ENCODE results near the gene PHF21B. TPM values are rescaled to one million over a fixed set of nuclear protein-coding genes. Genes with fewer than 3 reads are reported as not detected.

The PHF21B gene
- total RNA-seq (10 to 100 TPM; 19.0 to 37.9 TPM), polyA plus RNA-seq (ENCODE audit: insufficient read depth, low read depth, low replicate concordance) (8.5 TPM)
- long read RNA-seq, donor 1, result 0 reads
- long read RNA-seq, donor 2, result 0 reads

DNA sequence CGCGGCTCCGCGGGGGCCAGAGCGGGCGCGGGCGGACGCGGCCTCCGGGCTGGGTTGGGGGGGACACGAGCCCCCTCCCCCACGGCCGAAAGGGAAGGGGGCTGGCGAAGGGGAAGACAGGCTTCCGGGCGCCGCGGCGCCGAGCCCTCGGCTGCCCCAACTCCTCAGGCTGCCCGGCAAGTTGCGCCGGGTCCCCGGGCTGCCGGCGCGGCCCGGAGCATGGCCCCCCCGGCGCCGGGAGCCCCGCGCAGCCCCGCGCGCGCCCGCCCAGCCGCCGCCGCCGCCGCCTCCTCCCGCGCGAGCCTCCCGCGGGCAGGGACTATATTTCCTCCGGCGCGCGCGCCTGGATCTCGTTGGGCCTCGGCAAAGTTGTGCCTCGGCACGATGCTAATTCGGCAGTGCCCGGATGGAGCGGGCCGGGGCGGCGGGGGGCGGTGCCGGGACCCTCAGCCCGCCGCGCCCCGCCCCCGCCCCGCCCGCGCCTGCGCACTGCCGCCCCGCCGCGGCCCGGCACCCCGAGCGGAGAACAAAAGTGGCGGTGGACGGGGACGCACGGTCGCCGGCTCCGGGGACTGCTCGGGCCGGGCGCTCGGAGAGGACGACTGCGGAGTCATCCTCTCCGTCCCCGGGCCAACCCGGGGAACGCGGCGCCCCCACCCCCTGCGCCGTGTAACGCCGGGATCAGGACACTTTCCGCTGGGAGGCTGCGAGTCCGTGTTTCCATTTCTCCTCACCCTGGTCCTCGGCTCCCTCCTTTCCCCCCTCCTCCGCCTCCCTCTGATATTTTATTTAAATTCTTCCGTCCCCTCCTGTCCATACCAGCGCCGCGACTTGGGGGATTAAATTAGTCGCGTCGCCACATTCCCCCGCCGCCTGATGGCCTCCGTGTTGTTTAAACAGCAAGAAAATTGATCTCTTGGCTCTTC lies at the start of gene PHF21B:
TSS of gene PHF21B (minus strand) at position 400 of the 926 bp plus-strand sequence. CDS start 456 bp downstream, outside the sequence.
- Histone ChIP-seq H3K4me1 (peaks cover 16% of the 10 kb centered on the region), H3K4me3 (peak within 1 kb of the TSS; percentile 69 to 78), H3K9me3 (no peaks in the 10 kb centered on the region), H3K27ac (peak within 1 kb of the TSS; percentile 76 to 79), H3K36me3 (ENCODE audit: low read depth, missing control alignments) (no peaks in the 10 kb centered on the region), H3K27me3 (no peaks in the 10 kb centered on the region)
- intact Hi-C loops (cut with DNase I; ENCODE audit: low total_unique reads), result no loop called here
- WGBS, 2 donors, result 0 to 1% methylated on average over 15 to 78 of the region's 121 CpGs
- no peak for TF ChIP-seq POLR2A (IDR thresholded peaks at IDR 0.05)
- TF ChIP-seq, protein P1, sequence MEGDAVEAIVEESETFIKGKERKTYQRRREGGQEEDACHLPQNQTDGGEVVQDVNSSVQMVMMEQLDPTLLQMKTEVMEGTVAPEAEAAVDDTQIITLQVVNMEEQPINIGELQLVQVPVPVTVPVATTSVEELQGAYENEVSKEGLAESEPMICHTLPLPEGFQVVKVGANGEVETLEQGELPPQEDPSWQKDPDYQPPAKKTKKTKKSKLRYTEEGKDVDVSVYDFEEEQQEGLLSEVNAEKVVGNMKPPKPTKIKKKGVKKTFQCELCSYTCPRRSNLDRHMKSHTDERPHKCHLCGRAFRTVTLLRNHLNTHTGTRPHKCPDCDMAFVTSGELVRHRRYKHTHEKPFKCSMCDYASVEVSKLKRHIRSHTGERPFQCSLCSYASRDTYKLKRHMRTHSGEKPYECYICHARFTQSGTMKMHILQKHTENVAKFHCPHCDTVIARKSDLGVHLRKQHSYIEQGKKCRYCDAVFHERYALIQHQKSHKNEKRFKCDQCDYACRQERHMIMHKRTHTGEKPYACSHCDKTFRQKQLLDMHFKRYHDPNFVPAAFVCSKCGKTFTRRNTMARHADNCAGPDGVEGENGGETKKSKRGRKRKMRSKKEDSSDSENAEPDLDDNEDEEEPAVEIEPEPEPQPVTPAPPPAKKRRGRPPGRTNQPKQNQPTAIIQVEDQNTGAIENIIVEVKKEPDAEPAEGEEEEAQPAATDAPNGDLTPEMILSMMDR (IDR thresholded peaks at IDR 0.05), result no peak
- DNase-seq, result peak; percentile 91

- no peaks in the 10 kb centered on the region for H3K4me1 ChIP-seq
- DNase-seq, result no peak
- H3K36me3 ChIP-seq (ENCODE audit: low read depth, missing control alignments), result no peaks in the 10 kb centered on the region
- 91 to 95% methylated on average over 5 of the region's 5 CpGs for WGBS, 2 donors
- no peak overlapping the region for H3K27ac ChIP-seq
- TF ChIP-seq POLR2A (IDR thresholded peaks at IDR 0.05), result no peak
- TF ChIP-seq, protein P1 (IDR thresholded peaks at IDR 0.05), result no peak
- H3K4me3 ChIP-seq, result no peak overlapping the region
- intact Hi-C loops (cut with DNase I; ENCODE audit: low total_unique reads), result no loop called here
- H3K27me3 ChIP-seq, result no peaks in the 10 kb centered on the region
- no peaks in the 10 kb centered on the region for H3K9me3 ChIP-seq
Measured at GRCh38 chr22:45059296-45059695, 49.5 kb upstream of the PHF21B start.

DNA sequence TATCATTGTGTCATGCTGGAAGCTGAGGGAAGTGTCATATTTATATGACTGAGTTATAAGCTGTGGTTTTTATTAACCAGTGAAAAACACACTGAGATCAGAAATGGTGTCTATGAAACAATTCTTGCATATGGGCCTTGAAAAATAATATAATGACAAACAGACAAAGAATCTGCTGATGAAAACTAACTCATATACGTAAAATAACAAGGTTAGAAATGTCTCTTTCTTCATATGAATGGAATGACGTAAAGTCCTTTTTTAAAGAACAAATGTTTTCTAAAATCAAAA lies 48.8 kb upstream of the PHF21B start:
- H3K27me3 ChIP-seq, result no peaks in the 10 kb centered on the region
- no peaks in the 10 kb centered on the region for H3K36me3 ChIP-seq (ENCODE audit: low read depth, missing control alignments)
- intact Hi-C loops (cut with DNase I; ENCODE audit: low total_unique reads), result no loop called here
- H3K9me3 ChIP-seq, result no peaks in the 10 kb centered on the region
- no peak for DNase-seq
- H3K4me1 ChIP-seq, result no peaks in the 10 kb centered on the region
- no peak overlapping the region for H3K4me3 ChIP-seq
- WGBS, 2 donors, result 80 to 85% methylated on average over 2 of the region's 2 CpGs
- TF ChIP-seq, protein P1 (IDR thresholded peaks at IDR 0.05), result no peak
- no peak for TF ChIP-seq POLR2A (IDR thresholded peaks at IDR 0.05)
- no peak overlapping the region for H3K27ac ChIP-seq

GRCh38 chr22:45055936-45056335 lies 46.1 kb upstream of the PHF21B start:
- H3K27me3 ChIP-seq, result no peaks in the 10 kb centered on the region
- no peak overlapping the region for H3K27ac ChIP-seq
- intact Hi-C loops (cut with DNase I; ENCODE audit: low total_unique reads), result no loop called here
- no peaks in the 10 kb centered on the region for H3K4me1 ChIP-seq
- DNase-seq, result no peak
- no peak overlapping the region for H3K4me3 ChIP-seq
- H3K36me3 ChIP-seq (ENCODE audit: low read depth, missing control alignments), result no peaks in the 10 kb centered on the region
- no peak for TF ChIP-seq POLR2A (IDR thresholded peaks at IDR 0.05)
- TF ChIP-seq, protein P1 (IDR thresholded peaks at IDR 0.05), result no peak
- WGBS, 2 donors, result 77 to 86% methylated on average over 13 to 15 of the region's 15 CpGs
- no peaks in the 10 kb centered on the region for H3K9me3 ChIP-seq
